Effector CD8-positive, alpha-beta T cell (primary cell): ENCODE results near the gene LCMT2.
A peak's percentile ranks its signal among the peaks of the same experiment; 100 is the strongest.
"Not testable (repeated sequence)": the region's sequence is repeated elsewhere in the genome, so short reads cannot be mapped to it uniquely, and the experiment has no call there.

Experiments
- DNase-seq: peaks from one replicate; lab custom pipeline; 2025; lab: John Stamatoyannopoulos, UW

Gene LCMT2

DNA sequence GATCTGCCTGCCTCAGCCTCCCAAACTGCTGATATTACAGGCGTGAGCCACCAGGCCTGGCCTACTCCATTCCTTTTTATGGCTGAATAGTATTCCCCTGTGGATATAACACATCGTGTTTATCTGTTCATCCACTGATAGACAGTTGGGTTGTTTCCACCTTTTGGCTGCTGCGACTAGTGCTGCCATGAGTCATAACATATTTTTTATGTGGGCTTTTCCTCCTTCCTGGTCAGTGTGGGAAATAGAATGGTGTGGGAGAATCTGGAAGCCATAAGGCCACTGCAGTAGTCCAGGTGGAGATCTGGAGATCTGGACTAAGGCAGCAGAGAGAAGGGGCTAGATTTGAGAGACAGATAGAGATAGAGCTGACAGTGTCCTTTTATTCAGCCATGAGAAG, 16.2 kb downstream of the LCMT2 start:
- DNase-seq: no peak

GRCh38 chr15:43312378-43312777, 18.0 kb downstream of the LCMT2 start:
- DNase-seq: no peak

DNA sequence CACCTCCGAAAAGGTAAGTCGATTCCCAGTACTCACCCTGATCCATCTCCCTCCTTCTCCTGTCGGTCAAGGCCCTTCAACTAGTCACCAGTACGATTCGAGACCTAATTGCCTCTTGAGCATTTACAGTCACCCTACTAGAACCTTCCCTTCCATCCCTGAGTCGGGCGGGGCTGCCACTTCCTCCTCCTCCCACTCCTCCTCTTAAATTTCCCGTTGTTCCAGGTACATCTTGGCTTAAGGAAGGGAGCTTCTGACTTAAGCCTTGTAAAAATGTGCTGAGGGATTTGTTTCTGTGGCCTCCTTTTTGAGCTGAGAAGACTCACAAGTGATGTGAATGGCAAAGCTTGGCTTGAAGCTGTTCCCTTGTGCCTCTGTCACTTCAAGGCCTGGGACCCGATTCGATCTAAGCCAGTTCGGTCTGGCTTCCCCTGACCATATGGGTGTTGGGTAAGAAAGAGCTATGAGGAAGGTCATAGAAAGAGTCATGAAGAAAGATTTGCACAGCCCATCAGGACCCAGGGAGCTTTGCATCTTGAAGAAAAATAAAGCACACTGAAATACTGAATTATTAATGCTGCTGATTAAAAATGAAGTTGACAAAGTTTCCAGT, 28.1 kb downstream of the LCMT2 start, which contains the start of gene TGM7:
TSS of gene TGM7 (minus strand) at position 51 of the 613 bp plus-strand sequence.
- no peak for DNase-seq

- DNase-seq: no peak
These were observed 30.5 kb downstream of the LCMT2 start for GRCh38 chr15:43299884-43300283.

DNA sequence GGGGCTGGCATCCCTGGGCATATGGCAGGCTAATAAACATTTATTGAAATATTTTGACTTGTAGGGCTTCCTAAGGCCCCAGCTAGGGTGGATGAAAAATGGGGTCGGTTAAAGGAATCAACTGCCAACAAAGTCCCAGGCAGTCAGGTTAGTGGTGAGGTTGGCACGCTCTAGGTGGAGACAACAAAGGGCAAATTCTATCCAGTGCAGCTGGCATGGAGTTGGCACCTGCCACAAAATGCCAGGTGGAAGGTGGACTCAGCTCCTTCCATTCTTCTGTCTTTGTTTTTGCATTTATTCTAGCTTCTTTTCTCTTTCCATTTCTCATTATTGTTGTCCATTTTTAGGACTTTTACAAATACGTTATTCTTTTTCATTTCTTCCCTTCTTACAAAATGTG, 31.0 kb downstream of the LCMT2 start:
- no peak for DNase-seq

- no peak for DNase-seq
These were observed 36.2 kb downstream of the LCMT2 start for GRCh38 chr15:43294091-43294706.

- DNase-seq: no peak
These were observed 36.9 kb downstream of the LCMT2 start for GRCh38 chr15:43293432-43293831.

DNA sequence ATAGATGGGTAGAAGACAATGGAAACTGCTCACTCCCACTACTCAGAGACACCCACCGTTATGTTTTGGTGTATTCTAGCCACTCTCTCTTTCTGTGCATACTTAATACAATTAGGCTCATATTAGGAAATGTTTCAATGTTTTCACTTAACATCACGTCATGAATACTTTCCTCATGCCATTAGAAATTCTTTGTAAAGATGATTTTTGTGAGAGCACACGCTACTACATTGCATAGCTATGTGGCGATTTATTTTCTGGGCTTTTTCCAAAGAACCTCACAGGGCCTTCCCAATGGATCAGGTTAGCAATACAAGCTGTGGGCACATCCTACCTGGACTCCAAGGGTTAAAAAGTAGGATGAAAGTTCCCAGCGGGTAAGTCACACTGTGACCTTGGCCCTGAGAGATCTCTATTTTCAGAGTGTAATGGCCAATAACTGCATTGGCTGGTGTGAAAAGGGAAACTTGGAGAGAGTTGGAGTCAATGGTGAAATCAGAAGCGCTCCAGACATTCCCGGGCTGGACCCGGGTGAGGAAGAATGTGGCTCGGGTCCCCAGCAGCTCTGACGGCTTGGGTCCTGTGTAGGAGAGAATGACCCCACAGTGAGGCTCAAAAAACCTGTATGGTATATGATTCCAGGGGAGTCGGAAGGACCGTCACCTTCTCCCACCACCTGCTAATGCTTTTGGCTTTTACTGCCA, 37.8 kb downstream of the LCMT2 start:
- DNase-seq: no peak

- not testable (repeated sequence) for DNase-seq
These were observed 40.7 kb downstream of the LCMT2 start for GRCh38 chr15:43289656-43290055.

DNA sequence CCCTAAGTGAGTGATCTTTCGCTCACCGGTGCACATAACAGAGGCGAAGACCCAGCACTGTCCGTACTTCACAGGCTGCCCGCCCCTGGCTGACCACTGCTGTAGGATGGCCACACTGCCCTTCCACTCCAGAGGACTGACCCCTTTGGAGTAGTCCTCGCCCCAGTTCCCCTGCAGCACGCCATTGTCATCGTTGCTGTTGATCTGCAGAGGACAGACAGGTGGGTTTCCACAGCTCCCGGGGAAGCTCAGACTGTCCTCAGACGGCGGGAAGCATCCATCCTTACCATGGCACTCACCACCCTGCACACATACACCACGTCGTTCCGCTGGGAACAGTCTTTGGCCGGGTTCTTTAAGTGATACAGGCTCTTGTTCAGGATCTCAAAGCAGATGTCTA, 43.1 kb downstream of the LCMT2 start:
- DNase-seq: no peak

DNA sequence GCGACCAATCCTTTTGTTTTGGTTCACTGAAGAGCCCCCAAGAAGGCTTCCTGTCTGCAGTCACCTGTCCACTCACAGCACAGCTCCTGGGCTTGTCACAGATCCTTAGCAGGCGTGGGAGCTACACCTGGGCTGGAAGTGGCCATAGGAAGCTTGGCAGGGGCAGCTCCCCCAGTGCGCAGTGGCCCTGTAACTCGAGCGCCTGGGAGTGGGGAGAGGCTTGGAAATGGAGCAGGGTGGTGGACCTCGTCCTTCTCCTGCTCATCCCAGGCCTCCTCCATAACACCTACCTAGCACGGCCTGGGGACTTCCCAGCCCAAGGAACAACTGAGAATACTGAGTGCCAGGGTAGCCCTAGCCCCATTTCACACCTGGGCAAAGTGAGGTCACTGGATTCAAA, 44.3 kb downstream of the LCMT2 start:
- DNase-seq: no peak

DNA sequence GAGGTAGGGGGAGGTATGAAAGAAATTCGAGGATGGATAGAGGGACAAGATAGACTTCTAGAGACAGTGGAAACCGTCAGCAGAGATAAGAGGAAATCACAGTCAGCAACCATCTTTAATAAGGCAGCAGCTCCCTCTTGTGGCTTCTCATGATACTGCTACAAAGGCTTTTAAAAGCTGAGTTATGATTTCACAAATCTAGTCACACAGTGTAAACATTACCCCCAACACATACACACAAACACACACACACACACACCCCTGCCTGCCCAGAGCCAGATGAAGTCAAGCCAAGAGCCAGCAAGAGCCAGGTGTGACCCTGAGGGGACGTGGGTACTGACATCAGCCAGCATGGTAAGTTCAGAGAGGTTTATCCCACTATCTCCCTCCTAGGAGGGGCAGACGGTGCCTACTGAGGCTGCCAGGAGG, 44.8 kb downstream of the LCMT2 start:
- DNase-seq: peak; percentile 22

DNA sequence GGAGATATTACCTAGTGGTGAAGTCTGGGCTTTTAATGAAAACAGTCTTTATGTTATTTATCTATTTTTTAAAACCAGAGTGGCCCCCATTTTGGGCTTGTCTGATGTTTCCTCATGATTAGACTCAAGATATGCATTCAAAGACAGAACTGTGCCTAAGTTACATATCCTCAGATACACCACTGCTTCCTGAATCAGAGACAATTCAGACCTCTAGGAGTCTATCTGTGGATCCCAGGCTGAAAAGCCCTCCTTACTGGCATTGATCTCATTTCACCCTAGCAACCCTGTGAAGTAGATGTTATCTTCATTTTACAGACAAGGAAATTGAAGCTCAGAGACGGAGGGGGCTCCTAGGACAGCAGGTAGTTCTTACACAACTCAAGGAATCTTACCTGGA, 46.8 kb downstream of the LCMT2 start:
- no peak for DNase-seq

GRCh38 chr15:43281926-43282602, 48.3 kb downstream of the LCMT2 start:
- no peak for DNase-seq

DNA sequence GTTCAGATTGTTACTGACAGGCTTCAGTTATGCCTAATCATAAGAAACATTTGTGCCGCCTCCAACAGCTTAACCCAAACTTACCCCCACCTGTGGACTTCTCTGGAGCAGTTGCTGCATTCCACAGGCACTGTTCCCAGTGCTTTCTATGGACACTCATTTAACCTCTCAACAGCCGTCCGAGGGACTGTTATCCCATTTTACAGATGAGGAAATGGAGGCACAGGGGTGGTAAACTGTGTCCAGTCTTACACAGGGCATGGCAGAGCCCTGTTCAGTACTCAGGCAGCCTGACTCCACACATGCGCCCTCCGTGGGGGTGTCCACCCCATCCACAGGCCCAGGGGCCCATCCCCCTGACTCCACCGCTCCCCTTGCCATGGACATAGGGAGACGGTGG, 49.4 kb downstream of the LCMT2 start:
- no peak for DNase-seq

DNA sequence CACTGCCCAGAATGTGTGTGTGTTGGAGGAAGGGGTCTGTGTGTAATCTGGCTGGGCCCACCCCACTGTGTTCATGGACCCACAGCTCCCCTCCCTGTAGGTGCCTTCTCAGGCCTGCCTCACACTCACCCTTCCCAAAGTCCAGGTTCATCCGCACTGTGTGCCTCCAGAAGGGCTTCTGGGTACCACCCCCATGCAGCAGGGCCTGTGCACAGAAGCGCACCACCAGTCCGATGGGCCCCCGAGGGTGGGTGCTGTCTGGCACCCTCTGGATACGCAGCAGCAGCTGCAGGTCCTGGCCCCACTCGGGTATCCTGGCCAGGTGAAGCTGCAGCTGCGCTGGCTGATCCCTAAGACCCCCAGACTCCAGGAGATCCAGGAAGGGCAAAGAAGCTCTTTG, 50.9 kb downstream of the LCMT2 start:
- no peak for DNase-seq

- DNase-seq: no peak
These were observed 51.5 kb downstream of the LCMT2 start for GRCh38 chr15:43278869-43279268.

DNA sequence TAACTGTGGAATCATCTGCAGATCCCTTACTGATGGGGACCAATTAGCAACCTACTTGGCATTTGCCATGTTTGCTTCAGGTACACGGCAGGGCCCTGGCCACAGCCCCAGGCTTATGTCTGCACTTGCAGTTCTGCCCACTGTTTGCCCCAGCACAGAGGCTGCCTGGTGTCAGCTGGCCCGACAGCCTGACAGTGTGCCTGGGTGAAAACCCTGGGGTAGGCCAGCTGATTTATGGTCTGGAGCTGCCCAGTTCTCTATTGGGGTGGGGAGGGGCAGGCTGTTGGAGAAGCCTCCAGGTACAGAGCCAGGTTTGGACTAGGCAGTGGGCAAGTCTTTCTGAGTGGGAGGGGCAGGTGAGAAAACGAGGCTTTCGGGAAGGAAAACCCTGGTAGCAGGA, 52.5 kb downstream of the LCMT2 start:
- DNase-seq: no peak

DNA sequence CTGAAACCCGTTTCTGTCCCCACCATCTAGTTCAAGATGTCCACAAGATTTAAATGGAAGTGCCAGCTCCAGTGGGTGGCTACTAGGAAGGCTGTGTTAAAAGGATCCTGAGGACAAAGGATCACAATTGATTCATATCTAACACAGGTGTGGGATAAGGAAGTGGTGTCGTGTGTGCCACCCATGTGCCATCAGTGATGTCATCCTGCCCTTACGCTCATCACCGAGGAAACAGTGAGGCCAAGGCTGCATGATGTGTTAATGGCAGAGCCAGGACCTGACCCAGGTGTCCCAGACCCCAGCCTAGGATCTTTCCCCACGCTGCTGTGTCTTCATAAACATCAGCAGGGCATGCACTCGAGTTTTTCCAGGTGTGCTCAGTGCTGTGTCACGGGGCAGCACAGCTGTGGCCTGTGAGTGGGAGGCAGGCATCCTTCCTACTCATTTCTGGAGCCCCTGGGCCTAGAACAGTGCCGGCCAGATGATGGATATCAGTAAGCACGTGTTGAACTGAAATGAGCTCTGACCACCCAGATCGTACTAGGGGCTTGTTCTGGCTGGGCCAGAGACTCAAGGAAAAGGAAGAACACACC, 53.0 kb downstream of the LCMT2 start:
- DNase-seq: no peak

- DNase-seq: no peak
These were observed 53.7 kb downstream of the LCMT2 start for GRCh38 chr15:43276563-43277200.

GRCh38 chr15:43275740-43276562, 54.4 kb downstream of the LCMT2 start:
- no peak for DNase-seq
